Astrocyte (in vitro differentiated cells and primary cell): ENCODE results near the gene SLX4. TPM values are rescaled to one million over a fixed set of nuclear protein-coding genes. Genes with fewer than 3 reads are reported as not detected.

Experiments used
- DNase-seq: peaks from one replicate; pipeline ENCODE4 v3.0.0-alpha.2; 2010; ENCODE audit warnings: low read depth
- FAIRE-seq: peaks from 2 replicates; lab custom pipeline; 2011; peaks lifted over from hg19 to GRCh38; lab: Jason Lieb, UNC
- H2AFZ ChIP-seq: 2 replicates; pipeline ENCODE4 v1.6.0; 2012; ENCODE audit warnings: low read depth, low read length, inconsistent platforms
- H3K27ac ChIP-seq: 2 replicates; pipeline ENCODE4 v1.5.1; 2011; ENCODE audit warnings: low read depth, low read length, inconsistent platforms
- H3K27me3 ChIP-seq: 2 replicates; pipeline ENCODE4 v1.6.0; 2011; ENCODE audit warnings: low read length, inconsistent platforms; ENCODE audit not compliant: insufficient read depth
- H3K36me3 ChIP-seq: 2 replicates; pipeline ENCODE4 v1.5.1; 2011; ENCODE audit warnings: low read length, inconsistent platforms; ENCODE audit not compliant: insufficient read depth
- H3K4me1 ChIP-seq: 2 replicates; pipeline ENCODE4 v1.5.1; 2011; ENCODE audit warnings: low read length, inconsistent platforms; ENCODE audit not compliant: insufficient read depth
- H3K4me2 ChIP-seq: 2 replicates; pipeline ENCODE4 v1.6.0; 2012; ENCODE audit warnings: low read length, inconsistent platforms
- H3K4me3 ChIP-seq: 2 replicates; pipeline ENCODE4 v1.5.1; 2011; ENCODE audit warnings: low read depth, mild to moderate bottlenecking, low read length, inconsistent platforms; ENCODE audit not compliant: insufficient read depth
- H3K79me2 ChIP-seq: 2 replicates; pipeline ENCODE4 v1.6.0; 2012; ENCODE audit warnings: mild to moderate bottlenecking, low read length, inconsistent platforms; ENCODE audit not compliant: insufficient read depth
- H3K9ac ChIP-seq: 2 replicates; pipeline ENCODE4 v1.6.0; 2012; ENCODE audit warnings: mild to moderate bottlenecking, low read length, inconsistent platforms
- H3K9me3 ChIP-seq: 2 replicates; pipeline ENCODE4 v1.5.1; 2012; ENCODE audit warnings: low read depth, mild to moderate bottlenecking, low read length, inconsistent platforms; ENCODE audit not compliant: insufficient read depth
- H4K20me1 ChIP-seq: 2 replicates; pipeline ENCODE4 v1.6.0; 2012; ENCODE audit warnings: low read length, inconsistent platforms; ENCODE audit not compliant: insufficient read depth
- H3K27ac Mint-ChIP-seq: one replicate; pipeline ENCODE4 v1.8.0; 2021; ENCODE audit warnings: mild to moderate bottlenecking, mixed read lengths; ENCODE audit not compliant: unreplicated experiment
- H3K27me3 Mint-ChIP-seq: one replicate; pipeline ENCODE4 v1.8.0; 2021; ENCODE audit warnings: low read depth, mixed read lengths; ENCODE audit not compliant: unreplicated experiment
- H3K36me3 Mint-ChIP-seq: one replicate; pipeline ENCODE4 v1.8.0; 2021; ENCODE audit warnings: low read depth, mixed read lengths; ENCODE audit not compliant: unreplicated experiment
- H3K4me1 Mint-ChIP-seq: one replicate; pipeline ENCODE4 v1.8.0; 2021; ENCODE audit warnings: low read depth, mixed read lengths; ENCODE audit not compliant: unreplicated experiment
- H3K4me3 Mint-ChIP-seq: one replicate; pipeline ENCODE4 v1.8.0; 2021; ENCODE audit warnings: mild to moderate bottlenecking, moderate library complexity, mixed read lengths; ENCODE audit not compliant: unreplicated experiment
- H3K9me3 Mint-ChIP-seq: one replicate; pipeline ENCODE4 v1.8.0; 2021; ENCODE audit warnings: mild to moderate bottlenecking, mixed read lengths; ENCODE audit not compliant: unreplicated experiment
- CTCF ChIP-seq: IDR thresholded peaks from 2 replicates; pipeline ENCODE4 v1.5.1; 2011; ENCODE audit warnings: low read depth, mild to moderate bottlenecking, inconsistent platforms, low read length, moderate library complexity; ENCODE audit not compliant: insufficient read depth
- EZH2 ChIP-seq: IDR thresholded peaks from 2 replicates; pipeline ENCODE4 v1.6.1; 2012; ENCODE audit warnings: mild to moderate bottlenecking, low read length, inconsistent platforms; ENCODE audit not compliant: insufficient read depth
- total RNA-seq: library from RNA; stranded (reverse); gene quantifications from 2 replicates; pipeline ENCODE4 v1.2.1, GENCODE V29; 2021

SLX4 gene
- total RNA-seq, 1 donor from 2014 or later: 7.8 TPM

DNA sequence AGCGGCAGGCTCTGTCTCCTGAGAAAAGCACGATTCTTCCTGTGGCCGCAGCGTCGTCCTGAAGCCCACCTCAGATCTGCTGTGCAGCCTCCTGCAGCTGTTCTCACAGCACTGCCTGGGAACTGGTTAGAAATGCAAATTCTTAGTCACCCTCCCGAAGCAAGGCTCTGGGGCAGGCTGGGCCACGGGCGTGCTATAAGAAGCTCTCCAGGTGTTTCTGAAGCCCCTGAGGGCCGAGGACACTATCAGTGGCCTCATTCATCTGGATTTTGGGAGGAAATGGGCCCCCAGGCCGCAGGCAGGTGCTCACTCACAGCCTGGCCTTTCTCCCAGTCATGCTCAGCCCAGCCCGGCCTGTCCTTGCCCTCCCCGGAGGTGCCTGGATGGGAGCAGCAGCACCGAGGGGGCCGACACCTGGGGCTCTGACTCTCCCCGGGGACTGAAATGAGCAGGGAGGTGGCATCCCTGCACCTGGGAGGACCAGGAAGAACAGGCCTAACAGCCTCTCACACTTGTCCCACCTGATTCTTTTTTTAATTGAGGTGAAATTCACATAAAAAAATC is 23.8 kb downstream of the SLX4 start:
- Histone ChIP-seq H3K4me1 (no peaks in the 10 kb centered on the region), H3K27me3 (no peaks in the 10 kb centered on the region), H3K9me3 (no peaks in the 10 kb centered on the region), H3K4me3 (no peak overlapping the region), H3K9ac (no peak overlapping the region), H3K27ac (no peak overlapping the region), H4K20me1 (no peaks in the 10 kb centered on the region), H3K36me3 (no peaks in the 10 kb centered on the region), H3K4me2 (no peak overlapping the region), H2AFZ (no peak overlapping the region), H3K79me2 (no peaks in the 10 kb centered on the region)
- TF ChIP-seq EZH2 (no peak), CTCF (no peak)
- DNase-seq (no peak), FAIRE-seq (no peak)
- H3K9me3 Mint-ChIP-seq: no peaks in the 10 kb centered on the region
- peaks cover 2% of the 10 kb centered on the region for H3K4me1 Mint-ChIP-seq
- H3K4me3 Mint-ChIP-seq: no peak overlapping the region
- H3K36me3 Mint-ChIP-seq: peaks cover 32% of the 10 kb centered on the region
- no peak overlapping the region for H3K27ac Mint-ChIP-seq
- H3K27me3 Mint-ChIP-seq: no peaks in the 10 kb centered on the region

DNA sequence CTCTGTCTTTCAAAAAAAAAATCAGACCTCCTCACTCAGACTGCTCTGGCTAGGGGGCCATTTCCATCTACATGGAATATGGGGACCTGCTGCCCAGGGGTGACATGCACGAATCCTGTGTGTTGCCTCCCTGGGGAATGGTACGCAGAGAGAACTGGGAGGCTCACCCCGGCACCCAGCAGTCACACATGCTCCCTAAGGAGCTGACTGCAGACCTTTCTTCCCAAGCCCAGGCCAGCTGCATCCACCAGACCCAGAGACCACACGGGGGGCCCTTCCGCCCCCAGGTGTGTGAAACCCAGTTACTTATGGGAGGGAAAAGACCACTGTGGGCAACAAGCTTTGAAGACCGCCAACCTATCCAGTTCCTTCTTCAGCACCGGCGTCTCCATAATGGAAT is 27.0 kb downstream of the SLX4 start:
- Histone ChIP-seq H3K27ac (no peak overlapping the region), H3K4me2 (no peak overlapping the region), H3K36me3 (no peaks in the 10 kb centered on the region), H3K27me3 (no peaks in the 10 kb centered on the region), H3K9me3 (no peaks in the 10 kb centered on the region), H3K4me1 (peaks cover 3% of the 10 kb centered on the region), H3K4me3 (no peak overlapping the region), H3K79me2 (no peaks in the 10 kb centered on the region), H2AFZ (no peak overlapping the region), H4K20me1 (no peaks in the 10 kb centered on the region), H3K9ac (no peak overlapping the region)
- Mint-ChIP-seq H3K9me3 (no peaks in the 10 kb centered on the region), H3K4me3 (no peak overlapping the region), H3K27me3 (no peaks in the 10 kb centered on the region), H3K27ac (no peak overlapping the region), H3K4me1 (peaks cover 7% of the 10 kb centered on the region), H3K36me3 (peaks cover 18% of the 10 kb centered on the region)
- DNase-seq: no peak
- TF ChIP-seq EZH2: no peak
- no peak for TF ChIP-seq CTCF
- no peak for FAIRE-seq

GRCh38 chr16:3583303-3584038 is 27.9 kb downstream of the SLX4 start:
- no peak for FAIRE-seq
- no peaks in the 10 kb centered on the region for H3K9me3 Mint-ChIP-seq
- Histone ChIP-seq H3K27me3 (no peaks in the 10 kb centered on the region), H3K9me3 (no peaks in the 10 kb centered on the region), H3K36me3 (no peaks in the 10 kb centered on the region), H3K9ac (no peak overlapping the region), H2AFZ (no peak overlapping the region), H4K20me1 (no peaks in the 10 kb centered on the region), H3K4me1 (peaks cover 3% of the 10 kb centered on the region), H3K4me2 (no peak overlapping the region), H3K79me2 (no peaks in the 10 kb centered on the region), H3K4me3 (no peak overlapping the region), H3K27ac (no peak overlapping the region)
- H3K27me3 Mint-ChIP-seq: no peaks in the 10 kb centered on the region
- TF ChIP-seq CTCF: no peak
- TF ChIP-seq EZH2: no peak
- peaks cover 9% of the 10 kb centered on the region for H3K4me1 Mint-ChIP-seq
- H3K36me3 Mint-ChIP-seq: peaks cover 18% of the 10 kb centered on the region
- no peak overlapping the region for H3K4me3 Mint-ChIP-seq
- no peak overlapping the region for H3K27ac Mint-ChIP-seq
- DNase-seq: no peak
